ENCODE measurements around the gene CA5B.

Gene CA5B

GRCh38 chrX:15781961-15782699, 44.1 kb downstream of the CA5B start:
- no peak overlapping the region for H3K4me3 ChIP-seq (replicated peaks; ENCODE audit: low read depth, low read length)

DNA sequence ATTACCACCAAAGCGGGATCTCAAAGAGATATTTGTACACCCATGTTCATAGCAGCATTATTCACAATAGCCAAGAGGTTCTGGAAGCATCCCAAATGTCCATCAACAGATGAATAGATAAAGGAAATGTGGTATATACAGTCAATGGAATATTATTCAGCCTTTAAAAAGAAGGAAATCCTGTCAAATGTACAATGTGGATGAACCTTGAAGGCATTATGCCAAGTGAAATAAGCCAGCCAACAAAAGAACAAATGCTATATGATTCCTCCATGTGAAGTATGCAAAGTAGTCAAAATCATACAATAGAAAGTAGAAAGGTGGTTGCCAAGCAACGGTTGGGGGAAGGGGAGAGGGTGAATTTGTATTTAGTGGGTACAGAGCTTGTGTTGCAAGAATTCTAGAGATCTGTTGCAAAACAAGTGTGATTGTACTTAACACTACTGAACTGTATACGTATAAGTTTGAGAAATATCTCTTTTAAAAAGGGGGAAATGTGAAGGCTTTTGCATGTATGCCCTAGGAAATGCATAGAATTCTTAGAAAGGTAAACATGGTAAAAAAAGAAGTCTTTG, 47.2 kb downstream of the CA5B start:
- no peak overlapping the region for H3K4me3 ChIP-seq (replicated peaks; ENCODE audit: low read depth, low read length)
- TF ChIP-seq, protein P1, sequence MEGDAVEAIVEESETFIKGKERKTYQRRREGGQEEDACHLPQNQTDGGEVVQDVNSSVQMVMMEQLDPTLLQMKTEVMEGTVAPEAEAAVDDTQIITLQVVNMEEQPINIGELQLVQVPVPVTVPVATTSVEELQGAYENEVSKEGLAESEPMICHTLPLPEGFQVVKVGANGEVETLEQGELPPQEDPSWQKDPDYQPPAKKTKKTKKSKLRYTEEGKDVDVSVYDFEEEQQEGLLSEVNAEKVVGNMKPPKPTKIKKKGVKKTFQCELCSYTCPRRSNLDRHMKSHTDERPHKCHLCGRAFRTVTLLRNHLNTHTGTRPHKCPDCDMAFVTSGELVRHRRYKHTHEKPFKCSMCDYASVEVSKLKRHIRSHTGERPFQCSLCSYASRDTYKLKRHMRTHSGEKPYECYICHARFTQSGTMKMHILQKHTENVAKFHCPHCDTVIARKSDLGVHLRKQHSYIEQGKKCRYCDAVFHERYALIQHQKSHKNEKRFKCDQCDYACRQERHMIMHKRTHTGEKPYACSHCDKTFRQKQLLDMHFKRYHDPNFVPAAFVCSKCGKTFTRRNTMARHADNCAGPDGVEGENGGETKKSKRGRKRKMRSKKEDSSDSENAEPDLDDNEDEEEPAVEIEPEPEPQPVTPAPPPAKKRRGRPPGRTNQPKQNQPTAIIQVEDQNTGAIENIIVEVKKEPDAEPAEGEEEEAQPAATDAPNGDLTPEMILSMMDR (IDR thresholded peaks at IDR 0.05; ENCODE audit: low read length, missing control alignments): no peak
- no peak for DNase-seq (ENCODE audit: low read depth)

More at GRCh38 chrX:15781961-15782699, 44.1 kb downstream of the CA5B start:
- TF ChIP-seq, protein P1 (IDR thresholded peaks at IDR 0.05; ENCODE audit: low read length, missing control alignments): no peak
- no peak for DNase-seq (ENCODE audit: low read depth)

GRCh38 chrX:15786915-15787314, 48.8 kb downstream of the CA5B start:
- no peak overlapping the region for H3K4me3 ChIP-seq (replicated peaks; ENCODE audit: low read depth, low read length)
- TF ChIP-seq, protein P1 (IDR thresholded peaks at IDR 0.05; ENCODE audit: low read length, missing control alignments): no peak
- no peak for DNase-seq (ENCODE audit: low read depth)

- TF ChIP-seq, protein P1 (IDR thresholded peaks at IDR 0.05; ENCODE audit: low read length, missing control alignments): no peak
- DNase-seq (ENCODE audit: low read depth): peak; percentile 66
- peak within 1 kb of the TSS; percentile 67 for H3K4me3 ChIP-seq (replicated peaks; ENCODE audit: low read depth, low read length)
Observed at GRCh38 chrX:15789979-15790768, 52.1 kb downstream of the CA5B start, which contains the start of gene ZRSR2. Gene ZRSR2 (plus strand): TSS chrX:15790484. CDS start chrX:15790496, 12 bp downstream.

DNA sequence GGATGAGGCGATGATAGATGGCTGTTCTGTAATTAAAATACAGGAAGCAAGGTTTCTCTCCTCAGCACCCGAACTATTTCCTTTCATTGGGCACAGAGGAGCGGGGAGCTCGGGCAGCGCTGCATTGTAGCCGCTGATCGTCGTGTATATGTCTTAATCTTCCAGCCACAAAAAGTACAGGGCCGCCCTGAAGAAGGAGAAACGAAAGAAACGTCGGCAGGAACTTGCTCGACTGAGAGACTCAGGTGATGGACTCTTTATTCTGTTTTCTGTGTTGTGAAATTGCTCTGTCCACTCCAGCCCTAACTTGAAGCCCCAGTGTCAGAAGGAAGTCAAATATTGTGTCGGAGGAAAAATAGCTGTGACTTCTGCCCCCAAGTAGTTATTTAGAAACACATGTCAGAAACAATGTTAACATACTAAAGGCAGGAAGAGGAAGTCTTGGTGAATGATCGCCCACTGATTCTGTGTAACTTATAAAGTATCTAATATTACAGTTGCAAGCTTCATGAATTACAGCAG, 52.8 kb downstream of the CA5B start:
- TF ChIP-seq, protein P1 (IDR thresholded peaks at IDR 0.05; ENCODE audit: low read length, missing control alignments): no peak
- peak; percentile 5 for DNase-seq (ENCODE audit: low read depth)
- peak overlapping the region; percentile 67 for H3K4me3 ChIP-seq (replicated peaks; ENCODE audit: low read depth, low read length)

- H3K4me3 ChIP-seq (replicated peaks; ENCODE audit: low read depth, low read length): no peak overlapping the region
- TF ChIP-seq, protein P1 (IDR thresholded peaks at IDR 0.05; ENCODE audit: low read length, missing control alignments): no peak
- DNase-seq (ENCODE audit: low read depth): no peak
Observed at GRCh38 chrX:15797707-15798106, 59.6 kb downstream of the CA5B start.
